ENCODE measurements around the gene BCR.

Gene BCR

DNA sequence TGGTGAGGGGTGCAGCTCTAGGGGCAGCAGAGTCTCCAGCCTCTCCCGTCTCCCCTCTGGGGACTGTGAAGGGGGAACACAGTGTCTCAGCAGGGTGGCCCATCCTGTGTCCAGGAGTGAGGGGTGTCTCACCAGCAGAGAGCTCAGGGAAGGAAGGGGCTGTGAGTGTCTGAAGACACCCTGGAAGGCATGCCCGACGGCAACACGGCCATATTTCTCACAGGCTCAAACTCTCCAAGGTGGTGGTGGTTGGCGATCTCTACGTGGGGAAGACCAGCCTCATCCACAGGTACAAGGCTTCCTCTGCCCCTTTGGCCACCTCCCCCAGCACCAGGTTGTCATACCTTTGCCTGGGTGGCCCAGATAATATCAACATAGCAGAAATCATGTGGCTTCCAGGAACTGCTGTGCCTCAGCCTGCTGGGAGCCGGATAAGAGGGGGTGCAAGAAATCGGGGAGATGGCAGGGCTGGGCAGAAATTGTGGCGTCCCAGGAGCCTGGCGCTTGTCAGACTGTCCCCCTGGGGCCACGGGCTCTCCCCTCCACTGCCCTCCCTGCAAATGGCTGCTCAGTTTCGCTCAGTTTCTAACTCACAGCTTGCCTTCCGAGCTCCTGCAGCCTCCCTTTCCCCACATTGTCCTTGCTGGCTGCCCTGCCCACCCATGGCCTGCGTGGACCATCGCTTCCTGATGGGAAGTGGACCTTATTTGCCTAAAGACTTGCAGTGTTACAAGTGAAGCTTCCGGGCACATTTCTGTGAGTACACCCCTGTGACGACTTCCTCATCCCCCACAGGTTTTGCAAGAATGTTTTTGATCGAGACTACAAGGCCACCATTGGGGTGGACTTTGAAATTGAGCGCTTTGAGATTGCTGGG, 27.8 kb upstream of the BCR start:
- DNase-seq, result no peak

DNA sequence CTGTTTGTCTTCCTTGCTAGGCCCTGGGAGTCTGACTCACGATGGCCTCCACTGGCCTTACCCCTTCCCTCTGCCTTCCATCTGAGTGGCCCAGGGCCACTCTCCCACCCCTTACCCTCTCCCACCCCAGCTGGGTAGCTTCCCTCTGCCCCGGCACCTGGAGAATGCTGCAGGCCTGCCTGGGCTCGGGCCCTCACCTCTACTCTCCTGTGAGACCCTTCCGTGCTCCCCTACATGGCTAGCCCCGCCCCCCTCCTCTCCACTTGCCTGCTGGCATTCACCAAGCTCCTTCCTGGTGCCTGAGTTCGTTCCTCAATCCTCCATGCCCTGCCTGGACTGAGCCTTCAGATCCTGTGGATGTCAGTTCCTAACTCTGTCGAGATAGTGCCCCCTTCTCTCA, 26.3 kb upstream of the BCR start:
- no peak for DNase-seq

DNA sequence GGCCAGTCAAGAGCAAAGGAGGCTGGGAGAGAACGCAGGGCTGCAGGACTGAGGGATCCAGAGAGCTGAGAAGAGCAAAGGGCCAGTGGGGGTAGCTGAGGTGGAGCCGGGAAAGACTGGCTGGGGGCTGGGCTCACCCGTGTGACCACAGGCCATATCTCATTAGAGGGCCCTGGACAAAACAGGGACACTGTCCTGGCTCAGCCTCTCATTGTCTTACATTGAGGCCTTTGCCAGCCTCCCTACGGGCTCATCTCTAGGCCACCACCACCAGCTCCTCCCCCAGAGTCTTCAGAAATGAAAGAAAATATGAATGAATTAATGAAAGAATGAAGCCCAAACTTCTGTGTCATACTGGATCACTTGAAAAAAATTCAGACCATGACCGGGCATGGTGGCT, 25.8 kb upstream of the BCR start:
- no peak for DNase-seq

DNA sequence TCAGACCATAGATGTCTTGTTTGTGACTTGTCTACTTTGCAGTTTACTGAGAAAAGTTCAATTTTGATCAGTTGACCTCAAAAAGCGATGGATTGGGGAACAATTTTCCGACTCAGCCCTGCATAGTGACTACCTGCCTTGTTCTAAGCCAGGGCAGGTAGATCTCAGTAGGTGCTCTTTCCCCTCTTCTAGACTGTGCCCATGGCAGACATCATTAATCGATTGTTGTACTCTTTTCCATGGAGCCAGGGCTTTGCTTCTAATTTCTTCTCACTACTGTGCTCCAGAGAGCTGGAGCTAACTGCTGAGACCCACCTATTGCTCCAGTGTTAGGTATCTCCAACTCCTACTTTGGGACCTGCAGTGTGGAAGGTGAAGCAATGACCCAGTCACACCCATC, 25.2 kb upstream of the BCR start:
- no peak for DNase-seq

DNA sequence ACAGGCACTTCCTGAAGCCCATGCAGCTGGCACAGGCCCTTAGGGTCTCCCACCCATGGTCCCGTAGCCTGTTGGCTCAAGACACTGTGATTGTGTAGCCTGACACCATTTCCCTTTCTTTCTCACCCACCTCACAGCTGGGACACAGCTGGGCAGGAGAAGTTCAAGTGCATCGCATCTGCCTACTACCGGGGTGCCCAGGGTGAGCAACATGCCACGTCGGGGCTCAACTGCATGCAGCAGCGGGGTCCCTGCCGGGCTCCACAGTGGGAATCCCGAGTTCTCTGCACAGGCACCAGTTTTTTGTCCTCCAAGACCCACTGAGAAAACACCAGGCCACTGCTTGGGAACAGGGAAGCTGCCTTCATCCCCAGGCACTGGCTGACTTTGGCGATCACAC, 24.5 kb upstream of the BCR start:
- DNase-seq, result no peak

DNA sequence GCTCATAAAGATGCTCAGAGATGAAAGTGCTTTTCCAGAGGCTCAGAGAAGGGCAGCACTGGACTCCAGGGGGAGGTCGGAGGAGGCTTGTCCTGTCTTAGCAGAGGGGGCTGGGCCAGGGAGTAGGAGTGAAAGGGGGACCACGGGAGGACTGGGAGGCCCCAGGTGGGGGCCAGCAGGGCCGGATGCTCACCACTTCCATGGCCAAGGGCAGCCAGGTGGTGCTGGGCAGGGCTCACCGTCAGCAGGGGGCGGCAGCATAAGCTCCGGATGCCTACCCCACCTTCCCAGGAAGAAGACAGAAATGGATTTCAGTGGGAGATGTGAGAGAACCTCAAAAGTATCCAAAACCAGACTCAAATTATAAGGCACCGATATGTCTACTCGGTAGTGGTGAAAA, 24.0 kb upstream of the BCR start:
- DNase-seq, result no peak

DNA sequence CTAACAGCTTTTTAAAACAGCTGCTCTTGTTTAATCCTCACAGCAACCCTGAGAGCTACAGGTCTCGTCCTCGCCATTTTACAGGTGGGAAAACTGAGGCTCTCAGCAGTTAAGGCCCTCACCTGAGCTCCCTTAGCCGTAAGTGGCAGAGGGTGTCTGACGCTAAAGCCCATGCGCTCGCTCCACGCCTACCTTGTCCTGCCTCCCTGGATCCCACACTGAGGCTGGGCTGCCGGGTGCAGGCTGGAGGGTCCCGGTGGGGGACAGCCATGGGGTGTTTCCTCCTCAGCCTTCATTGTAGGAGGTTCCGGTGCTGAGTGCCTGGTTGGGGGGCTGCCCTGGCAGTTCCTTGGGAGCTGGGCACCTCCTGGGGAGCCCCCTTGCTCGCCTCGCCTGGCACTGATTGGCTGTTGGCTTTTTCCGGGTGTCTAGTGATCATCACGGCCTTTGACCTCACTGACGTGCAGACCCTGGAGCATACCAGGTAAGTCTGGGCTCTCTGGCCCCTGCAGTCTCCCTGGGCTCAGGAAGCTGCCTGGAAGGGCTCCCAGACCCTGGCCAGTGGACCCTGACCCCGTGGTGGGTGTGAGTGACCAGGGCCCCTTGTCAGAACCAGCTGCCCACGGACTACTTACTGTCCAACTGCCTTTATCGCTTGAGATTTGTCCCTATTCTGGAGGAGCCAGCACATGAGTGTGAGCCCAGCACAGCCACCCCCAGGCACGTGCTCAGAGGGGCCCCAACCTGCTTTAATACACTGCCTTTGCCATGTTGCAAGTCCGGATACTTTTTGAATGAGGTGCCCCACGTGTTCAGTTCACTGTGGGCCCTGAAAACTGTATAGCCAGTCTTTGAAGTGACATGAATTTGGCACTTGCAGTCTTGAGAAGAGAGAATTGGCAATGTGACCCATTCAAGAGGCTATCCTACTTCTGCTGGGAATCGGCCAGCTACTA, 22.5 kb upstream of the BCR start:
- no peak for DNase-seq

DNA sequence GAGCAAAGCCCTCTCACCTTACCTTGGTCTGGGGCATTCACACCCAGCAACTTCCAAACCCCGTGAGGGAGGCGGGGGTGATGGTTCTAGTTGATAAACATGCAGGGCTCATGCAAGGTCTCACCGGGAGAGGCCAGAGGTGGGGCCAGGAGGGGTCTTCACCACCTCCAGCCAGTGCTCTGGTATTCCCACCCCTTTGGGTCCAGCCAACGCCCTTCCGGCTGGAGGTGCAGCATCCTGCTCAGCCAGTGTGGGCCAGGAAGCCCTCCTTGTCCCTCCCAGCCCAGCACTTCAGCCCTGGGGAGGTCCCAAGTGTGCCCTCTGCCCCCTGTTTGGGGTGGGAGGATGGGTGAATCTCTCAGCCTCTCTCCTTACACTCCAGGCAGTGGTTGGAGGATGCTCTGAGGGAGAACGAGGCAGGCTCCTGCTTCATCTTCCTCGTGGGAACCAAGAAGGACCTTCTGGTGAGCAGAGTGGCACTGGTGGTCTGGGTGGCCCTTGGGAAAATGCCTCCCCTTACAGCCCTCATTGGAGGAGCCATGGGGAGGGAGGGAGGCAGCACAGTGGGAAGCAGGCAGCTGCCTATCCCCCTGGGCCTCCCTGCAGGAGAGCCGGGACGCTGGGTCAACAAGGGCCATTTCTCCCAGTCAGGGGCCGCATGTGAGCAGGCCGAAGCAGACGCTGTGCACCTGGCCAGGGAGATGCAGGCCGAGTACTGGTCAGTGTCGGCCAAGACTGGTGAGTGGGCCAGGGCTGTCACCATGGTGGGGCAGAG, 21.6 kb upstream of the BCR start:
- no peak for DNase-seq

DNA sequence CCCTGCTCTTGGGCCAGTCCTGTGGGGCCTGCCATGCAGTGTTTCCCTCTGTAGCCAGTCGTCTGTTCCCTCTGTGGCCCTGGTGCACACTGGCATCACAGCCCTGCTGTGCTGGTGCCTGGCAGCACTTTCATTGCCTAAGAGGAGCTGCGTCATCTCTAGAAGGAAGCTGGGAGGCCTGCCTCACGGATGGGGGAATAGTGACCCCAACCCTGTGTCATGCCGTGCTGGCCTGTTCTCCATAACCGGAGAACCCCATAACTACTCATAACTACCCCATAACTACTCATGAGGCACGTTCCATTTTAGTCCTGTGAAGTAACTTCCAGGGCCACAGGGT, 21.0 kb upstream of the BCR start:
- no peak for DNase-seq

DNA sequence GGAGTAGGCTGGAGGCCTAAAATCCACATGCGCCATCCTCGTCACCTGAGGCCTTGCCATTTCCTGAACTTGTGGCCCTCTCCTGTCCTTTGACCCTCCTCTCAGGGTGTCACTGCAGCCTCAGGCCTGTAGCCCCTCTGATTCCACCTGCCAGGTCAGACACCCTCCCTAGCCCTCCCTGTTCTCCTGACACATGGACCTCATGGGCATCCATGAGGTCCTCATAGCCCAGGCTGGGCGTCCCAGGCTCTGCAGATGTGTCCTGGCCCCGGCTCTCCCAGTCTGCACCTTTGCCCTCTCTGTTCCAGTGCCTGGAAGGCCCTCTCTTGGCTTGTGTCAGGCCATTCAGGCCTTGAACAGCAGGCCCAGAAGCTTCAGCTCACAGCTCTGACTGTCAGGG, 19.3 kb upstream of the BCR start:
- no peak for DNase-seq

DNA sequence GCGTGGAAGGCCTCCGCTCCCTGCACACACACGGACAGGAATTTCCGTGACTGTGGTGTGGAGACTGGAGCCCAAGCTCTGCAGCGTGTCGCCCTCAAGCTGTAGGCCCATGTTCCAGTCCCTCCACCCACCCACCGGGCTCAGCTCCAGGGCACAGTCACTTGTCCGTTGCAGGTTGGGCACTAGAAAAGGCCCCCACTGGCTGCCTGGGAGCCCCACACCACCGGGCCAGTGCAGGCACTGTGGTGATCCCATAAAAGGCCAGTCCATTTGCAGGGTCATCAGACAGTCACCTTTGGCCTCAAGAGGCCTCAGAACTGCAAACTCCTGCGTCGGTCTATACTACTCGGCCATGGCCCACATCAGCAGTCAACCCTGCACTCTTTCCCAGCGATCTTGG, 18.7 kb upstream of the BCR start:
- no peak for DNase-seq

DNA sequence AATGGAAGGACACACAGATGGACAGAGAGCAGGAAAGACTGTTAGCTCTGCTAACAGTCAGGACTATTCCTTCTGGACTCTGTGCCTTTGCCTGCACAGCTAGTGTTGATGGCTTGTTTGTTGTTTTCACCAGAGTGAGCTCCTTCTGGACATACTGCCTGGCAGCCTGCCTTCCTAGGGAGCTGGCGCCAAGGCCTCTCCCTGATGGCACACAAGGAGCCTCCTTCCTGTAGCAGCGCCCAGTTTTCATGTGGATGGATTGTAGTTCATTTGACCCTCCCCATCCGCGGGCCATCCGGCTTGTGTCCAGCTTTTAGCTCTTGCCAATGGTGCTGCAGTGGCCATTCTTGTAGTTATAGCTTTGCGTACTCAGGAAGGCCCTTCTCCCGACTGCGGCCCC, 16.6 kb upstream of the BCR start:
- no peak for DNase-seq

DNA sequence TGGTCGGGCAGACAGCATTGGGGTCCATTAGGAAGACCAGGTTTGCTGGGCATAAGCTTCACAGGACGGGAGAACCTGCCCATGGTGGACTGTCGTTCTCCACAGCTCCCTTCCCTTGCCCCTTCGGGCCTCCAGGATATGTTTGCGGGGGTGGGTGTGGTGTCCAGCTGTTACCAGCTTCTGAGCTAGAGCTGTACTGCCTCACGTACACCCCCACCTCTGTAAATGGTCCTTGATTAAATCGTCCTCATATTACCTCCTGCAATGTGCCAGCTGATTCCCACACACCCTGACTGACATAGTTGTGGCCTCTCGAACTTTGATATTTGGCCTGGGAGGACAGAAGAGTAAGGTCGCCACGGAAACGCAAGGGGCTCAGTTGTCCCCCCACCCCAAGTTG, 16.2 kb upstream of the BCR start:
- DNase-seq, result no peak

DNA sequence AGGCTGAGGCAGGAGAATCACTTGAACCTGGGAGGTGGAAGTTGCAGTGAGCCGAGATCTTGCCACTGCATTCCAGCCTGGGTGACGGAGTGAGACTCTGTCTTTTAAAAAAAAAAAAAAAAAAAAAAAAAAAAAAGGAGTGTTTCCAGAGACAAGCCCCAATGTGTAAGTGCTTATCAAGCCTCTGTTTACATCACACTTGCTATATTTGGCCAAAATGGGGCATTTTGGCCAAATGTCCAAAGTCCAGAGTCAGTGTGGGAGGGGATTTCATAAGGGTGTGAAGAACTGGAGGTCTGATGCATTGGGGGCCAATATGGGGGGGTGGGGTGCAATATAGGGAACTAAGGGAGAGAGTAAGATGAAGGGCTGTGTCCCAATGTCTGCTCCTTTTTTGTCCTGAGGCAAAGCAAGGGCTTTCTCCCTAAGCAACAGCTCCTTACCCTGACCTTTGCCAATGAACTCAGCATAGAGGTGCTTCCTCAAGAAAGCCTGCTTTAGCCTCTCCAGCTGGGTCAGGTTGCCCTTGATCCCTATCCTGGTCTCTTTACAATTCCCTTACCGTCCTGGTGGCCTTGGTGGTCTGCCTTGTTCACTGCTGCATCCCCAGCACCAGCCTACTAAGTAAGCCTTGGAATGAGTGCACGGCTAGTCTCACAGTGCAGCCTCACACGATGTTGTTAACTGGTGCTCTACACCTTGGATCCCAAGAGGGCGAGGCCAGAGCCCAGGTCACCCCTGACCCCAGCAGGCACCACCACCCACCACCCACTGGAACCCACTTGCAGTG, 14.1 kb upstream of the BCR start:
- DNase-seq, result no peak

DNA sequence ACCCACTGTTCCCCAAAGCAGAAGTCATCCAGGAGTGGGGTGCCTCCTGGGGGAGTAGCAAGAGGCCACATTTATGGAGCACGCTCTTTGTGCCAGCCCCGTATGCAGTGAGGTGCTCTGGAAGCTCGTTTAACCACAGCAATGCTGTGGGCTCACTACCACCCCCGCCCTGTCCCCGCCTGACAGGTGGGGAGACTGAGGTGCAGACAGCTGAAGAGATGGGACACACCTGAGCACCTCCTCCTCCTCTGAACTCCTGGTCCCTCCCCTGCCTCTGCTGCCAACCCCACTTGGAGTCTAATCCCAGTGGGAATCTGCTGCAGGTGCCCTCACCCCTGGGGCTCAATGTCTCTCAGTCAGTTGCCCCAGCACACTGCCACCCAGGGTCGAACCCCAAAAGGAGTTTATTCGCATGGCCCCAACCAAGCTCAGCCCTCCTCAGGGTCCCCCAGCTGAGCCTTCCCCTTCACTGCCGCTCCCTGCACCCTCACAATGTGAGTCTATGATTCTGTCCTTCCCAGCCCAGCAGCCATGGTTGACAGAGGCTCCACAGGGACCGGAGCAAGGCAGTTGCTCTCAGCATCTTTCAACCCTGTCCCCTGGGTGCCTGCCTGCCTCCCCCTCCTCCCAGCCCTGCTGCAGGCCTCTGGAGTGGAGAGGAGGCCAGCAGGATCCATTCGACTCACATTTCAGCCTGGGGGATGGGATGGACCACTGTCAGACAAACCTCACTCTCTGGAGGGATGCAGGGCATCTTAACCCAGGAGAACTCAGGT, 13.3 kb upstream of the BCR start:
- no peak for DNase-seq

DNA sequence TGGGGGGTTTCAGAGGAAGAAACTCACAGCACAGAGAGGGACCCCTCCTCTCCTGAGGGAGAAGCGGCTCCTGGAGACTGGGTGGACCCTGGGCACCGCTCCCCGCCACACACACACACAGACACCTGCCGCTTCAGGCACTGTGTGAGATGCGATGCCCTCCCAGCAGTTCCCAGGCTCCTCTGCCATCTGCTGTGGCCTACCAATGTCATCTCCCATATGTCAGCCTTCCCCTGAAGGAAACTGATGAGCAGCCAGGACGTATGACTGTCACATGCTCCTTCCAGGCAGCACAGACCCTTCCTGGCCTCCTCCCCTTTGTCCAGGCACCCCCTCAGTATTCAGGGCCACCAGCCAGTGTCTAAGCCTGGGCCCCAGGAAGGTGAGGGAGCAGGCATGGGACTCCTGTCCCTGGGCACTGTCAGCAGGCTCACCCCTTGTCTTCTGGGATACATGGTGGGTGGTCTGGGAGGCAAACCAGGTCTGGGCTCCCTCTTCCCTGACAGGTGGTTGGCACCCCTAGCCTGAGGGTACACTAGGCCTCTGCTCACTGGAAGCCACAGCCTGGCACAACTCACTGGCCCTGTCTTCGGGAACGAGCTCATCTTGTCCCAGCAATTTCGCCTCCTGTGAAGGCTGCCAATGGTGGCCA, 11.8 kb upstream of the BCR start:
- DNase-seq, result no peak

DNA sequence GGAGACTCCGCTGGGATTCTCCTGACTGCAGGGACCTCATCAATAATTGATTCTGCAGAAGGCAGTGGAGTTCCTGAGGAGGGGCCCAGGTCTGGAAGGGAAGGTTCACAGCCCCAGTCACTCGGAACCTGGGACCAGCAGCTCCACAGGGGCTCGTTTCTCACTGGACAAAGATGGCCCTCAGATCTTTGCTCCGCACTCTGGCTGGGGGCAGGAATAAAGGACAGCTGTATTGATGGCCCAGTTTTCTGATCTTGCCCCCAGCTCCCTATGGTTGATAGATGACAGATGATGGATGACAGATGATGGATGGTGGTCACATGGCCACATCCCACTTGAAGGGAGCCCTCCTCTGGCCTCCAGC, 11.3 kb upstream of the BCR start:
- no peak for DNase-seq

DNA sequence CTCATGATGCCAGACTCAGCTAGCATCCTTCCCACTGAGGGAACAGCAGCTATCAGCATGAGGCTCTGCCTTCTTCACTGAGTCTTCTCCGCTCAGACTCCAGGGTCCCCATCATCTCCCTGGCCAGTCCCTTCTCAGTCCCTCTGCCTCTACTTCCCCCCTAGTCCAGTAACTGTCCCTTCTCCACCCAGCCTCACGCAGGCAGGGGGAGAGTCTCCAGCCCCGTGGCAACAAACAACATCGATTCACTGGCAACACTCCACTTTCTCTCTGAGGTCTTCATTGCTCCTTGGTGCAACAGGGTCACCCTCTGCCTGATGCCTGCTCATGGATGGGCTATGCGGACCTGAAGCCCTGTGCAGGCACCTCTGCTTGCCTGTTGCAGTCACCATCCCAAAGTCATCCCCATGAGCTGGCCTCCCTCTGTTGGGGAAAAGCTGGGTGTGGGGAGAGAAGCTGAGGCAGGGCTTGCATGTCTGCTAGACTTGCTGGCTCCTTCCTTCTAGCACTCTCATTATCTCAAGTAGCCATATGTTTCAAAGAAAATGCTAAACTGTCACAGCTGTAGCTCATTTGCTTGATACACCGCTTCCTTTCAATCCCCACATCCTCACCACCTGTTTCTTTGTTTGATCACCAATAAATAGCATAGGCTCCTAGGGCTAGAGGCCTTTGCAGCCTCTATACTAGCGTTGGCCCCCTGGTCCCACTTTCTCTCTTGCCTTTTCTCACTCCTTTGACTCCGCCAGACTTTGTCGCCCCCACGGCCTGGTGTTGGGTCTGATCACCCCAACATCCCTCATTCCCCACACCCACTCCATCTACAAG, 4.3 kb upstream of the BCR start:
- no peak for DNase-seq

DNA sequence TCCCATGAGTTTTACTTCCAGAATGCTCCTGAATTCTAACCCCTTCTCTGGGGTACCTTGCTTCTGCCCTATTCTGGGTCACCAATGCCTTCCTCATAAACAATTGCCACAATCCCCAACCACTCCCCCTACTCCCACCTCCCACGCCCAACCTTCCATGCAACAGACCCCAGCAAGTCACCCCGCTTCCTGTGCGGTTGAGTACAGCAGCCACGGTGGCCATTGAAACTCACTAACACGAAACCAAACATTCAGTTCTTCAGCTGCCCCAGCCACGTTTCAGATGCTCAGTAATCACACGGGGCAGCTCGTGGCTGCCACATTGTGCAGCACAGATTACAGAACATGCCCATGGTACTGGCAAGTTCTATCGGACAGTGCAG, 3.7 kb upstream of the BCR start:
- no peak for DNase-seq

DNA sequence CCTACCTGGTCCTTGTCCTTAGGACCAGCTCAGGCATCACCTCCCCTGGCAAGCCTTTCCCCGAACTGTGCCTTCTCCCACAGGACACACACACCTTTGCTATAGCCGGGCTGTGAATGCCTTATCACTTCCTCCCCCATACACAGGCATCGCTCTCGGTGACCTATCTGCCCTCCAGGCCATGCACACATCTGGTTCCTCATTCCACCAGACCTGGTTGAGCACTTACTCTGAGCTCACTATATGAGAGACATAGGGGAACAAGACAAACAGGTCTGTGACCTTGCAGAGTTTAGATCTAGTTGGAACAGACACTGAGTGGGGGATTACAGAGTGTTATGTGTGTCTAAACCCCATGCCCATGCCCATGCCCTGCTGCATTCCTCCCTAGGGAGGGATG, 3.1 kb upstream of the BCR start:
- no peak for DNase-seq

Data from right hindlimb (tissue), 1 donor.